Measurements from ENCODE around the gene SGMS1. TPM values are rescaled to one million over a fixed set of nuclear protein-coding genes. Genes with fewer than 3 reads are reported as not detected.

Gene SGMS1
- total RNA-seq, 1 donor from 2014 or later: 25.0 TPM

GRCh38 chr10:50395271-50395670 is 228.5 kb downstream of the SGMS1 start:
- no peak overlapping the region for H3K27ac Mint-ChIP-seq
- no peaks in the 10 kb centered on the region for H3K27me3 Mint-ChIP-seq
- no peaks in the 10 kb centered on the region for H3K9me3 Mint-ChIP-seq (ENCODE audit: low read depth)
- peaks cover 1% of the 10 kb centered on the region for H3K4me1 Mint-ChIP-seq (ENCODE audit: low read depth)
- H3K36me3 Mint-ChIP-seq (ENCODE audit: insufficient read depth): peaks cover 1% of the 10 kb centered on the region
- TF ChIP-seq, protein P1, sequence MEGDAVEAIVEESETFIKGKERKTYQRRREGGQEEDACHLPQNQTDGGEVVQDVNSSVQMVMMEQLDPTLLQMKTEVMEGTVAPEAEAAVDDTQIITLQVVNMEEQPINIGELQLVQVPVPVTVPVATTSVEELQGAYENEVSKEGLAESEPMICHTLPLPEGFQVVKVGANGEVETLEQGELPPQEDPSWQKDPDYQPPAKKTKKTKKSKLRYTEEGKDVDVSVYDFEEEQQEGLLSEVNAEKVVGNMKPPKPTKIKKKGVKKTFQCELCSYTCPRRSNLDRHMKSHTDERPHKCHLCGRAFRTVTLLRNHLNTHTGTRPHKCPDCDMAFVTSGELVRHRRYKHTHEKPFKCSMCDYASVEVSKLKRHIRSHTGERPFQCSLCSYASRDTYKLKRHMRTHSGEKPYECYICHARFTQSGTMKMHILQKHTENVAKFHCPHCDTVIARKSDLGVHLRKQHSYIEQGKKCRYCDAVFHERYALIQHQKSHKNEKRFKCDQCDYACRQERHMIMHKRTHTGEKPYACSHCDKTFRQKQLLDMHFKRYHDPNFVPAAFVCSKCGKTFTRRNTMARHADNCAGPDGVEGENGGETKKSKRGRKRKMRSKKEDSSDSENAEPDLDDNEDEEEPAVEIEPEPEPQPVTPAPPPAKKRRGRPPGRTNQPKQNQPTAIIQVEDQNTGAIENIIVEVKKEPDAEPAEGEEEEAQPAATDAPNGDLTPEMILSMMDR (IDR thresholded peaks at IDR 0.05; ENCODE audit: unreplicated experiment): no peak
- no peak overlapping the region for H3K4me3 Mint-ChIP-seq (ENCODE audit: low read depth)
- no peak for DNase-seq (ENCODE audit: low spot score, unreplicated experiment)

DNA sequence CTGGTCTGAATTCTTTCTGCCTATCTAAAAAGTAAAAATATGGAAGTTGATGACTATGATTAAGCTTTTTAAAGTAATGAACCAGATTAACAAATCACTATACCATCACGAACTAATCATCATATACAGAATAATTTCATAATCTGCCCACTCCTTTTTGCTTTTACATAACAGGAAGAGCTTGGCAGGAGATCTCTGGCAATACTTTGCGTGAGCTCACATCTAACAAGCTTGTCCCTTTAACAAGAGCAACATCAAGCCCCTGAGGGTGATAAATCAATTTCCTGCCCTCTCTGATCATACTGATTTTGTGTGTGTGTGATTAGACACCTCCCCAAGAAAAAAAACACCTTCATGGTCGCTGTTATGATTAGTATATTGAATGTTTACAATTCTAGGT is 228.9 kb downstream of the SGMS1 start:
- H3K27ac Mint-ChIP-seq: no peak overlapping the region

DNA sequence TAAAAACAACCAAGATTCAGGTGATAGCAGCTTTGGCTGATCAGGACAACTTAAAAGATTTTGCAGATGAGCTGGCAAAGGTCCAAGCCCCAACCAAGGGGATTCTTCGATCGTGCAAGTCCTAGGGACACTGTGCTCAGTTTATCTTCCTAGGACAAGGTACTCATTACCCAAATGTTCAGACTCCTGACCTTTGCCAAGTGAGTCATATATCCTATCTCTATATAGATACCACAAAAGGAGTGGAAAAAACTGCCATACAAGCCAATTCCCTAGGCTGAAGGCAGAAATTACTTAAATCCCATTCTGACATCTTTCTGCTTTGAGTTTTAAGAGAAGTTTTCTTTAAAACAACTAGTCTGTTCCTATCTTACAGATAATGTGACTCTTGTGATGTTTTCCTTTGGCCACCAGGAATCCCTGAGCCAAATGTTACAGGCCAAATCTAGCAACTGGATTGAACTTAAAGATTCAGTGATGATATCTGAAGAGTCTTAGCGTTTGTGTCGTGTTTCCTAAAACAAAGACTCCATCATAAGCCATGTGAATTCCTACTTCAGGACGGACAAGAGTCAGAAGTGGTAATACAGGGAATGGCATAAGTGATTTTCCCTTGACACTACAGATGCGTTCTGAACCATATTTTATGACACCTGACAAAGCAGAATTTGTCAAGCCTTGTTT is 229.8 kb downstream of the SGMS1 start:
- peaks cover 1% of the 10 kb centered on the region for H3K4me1 Mint-ChIP-seq (ENCODE audit: low read depth)
- H3K27ac Mint-ChIP-seq: no peak overlapping the region
- no peaks in the 10 kb centered on the region for H3K9me3 Mint-ChIP-seq (ENCODE audit: low read depth)
- H3K4me3 Mint-ChIP-seq (ENCODE audit: low read depth): no peak overlapping the region
- TF ChIP-seq, protein P1 (IDR thresholded peaks at IDR 0.05; ENCODE audit: unreplicated experiment): no peak
- no peaks in the 10 kb centered on the region for H3K27me3 Mint-ChIP-seq
- H3K36me3 Mint-ChIP-seq (ENCODE audit: insufficient read depth): peaks cover 1% of the 10 kb centered on the region
- no peak for DNase-seq (ENCODE audit: low spot score, unreplicated experiment)

More for the DNA sequence above, 228.9 kb downstream of the SGMS1 start:
- H3K27me3 Mint-ChIP-seq: no peaks in the 10 kb centered on the region
- H3K4me1 Mint-ChIP-seq (ENCODE audit: low read depth): peaks cover 1% of the 10 kb centered on the region
- TF ChIP-seq, protein P1 (IDR thresholded peaks at IDR 0.05; ENCODE audit: unreplicated experiment): no peak
- peaks cover 1% of the 10 kb centered on the region for H3K36me3 Mint-ChIP-seq (ENCODE audit: insufficient read depth)
- no peaks in the 10 kb centered on the region for H3K9me3 Mint-ChIP-seq (ENCODE audit: low read depth)
- H3K4me3 Mint-ChIP-seq (ENCODE audit: low read depth): no peak overlapping the region
- no peak for DNase-seq (ENCODE audit: low spot score, unreplicated experiment)

- Mint-ChIP-seq H3K9me3 (ENCODE audit: low read depth) (no peaks in the 10 kb centered on the region), H3K27me3 (no peaks in the 10 kb centered on the region), H3K4me1 (ENCODE audit: low read depth) (no peaks in the 10 kb centered on the region), H3K27ac (no peak overlapping the region), H3K4me3 (ENCODE audit: low read depth) (no peak overlapping the region), H3K36me3 (ENCODE audit: insufficient read depth) (peaks cover 1% of the 10 kb centered on the region)
- no peak for DNase-seq (ENCODE audit: low spot score, unreplicated experiment)
- TF ChIP-seq, protein P1 (IDR thresholded peaks at IDR 0.05; ENCODE audit: unreplicated experiment): no peak
Observed at GRCh38 chr10:50392966-50393718, 230.6 kb downstream of the SGMS1 start.

DNA sequence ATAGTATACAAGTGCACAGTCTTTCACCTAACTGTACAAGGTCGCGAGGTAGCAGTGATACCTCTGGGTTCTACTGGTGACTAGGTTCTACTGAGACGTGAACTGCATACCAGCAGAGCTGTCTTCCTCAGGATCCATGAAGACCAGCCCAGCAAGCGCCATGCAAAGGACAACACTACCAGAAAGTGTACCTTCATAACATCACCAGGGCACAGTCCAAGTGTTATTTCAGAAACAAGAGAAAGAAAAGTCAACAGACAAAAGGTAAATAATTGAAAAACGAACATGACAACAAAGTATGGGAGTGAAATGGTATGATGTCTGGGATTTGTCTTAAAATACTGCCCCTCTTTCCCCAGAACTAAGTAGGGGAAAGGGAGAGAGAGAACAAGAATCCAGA is 231.3 kb downstream of the SGMS1 start:
- Mint-ChIP-seq H3K27me3 (no peaks in the 10 kb centered on the region), H3K27ac (no peak overlapping the region), H3K4me1 (ENCODE audit: low read depth) (peaks cover 2% of the 10 kb centered on the region), H3K9me3 (ENCODE audit: low read depth) (no peaks in the 10 kb centered on the region), H3K36me3 (ENCODE audit: insufficient read depth) (peaks cover 1% of the 10 kb centered on the region), H3K4me3 (ENCODE audit: low read depth) (no peak overlapping the region)
- DNase-seq (ENCODE audit: low spot score, unreplicated experiment): no peak
- TF ChIP-seq, protein P1 (IDR thresholded peaks at IDR 0.05; ENCODE audit: unreplicated experiment): no peak

All from progenitor cell of endocrine pancreas (in vitro differentiated cells).